Measurements from ENCODE around the gene FGGY. TPM values are rescaled to one million over a fixed set of nuclear protein-coding genes. Genes with fewer than 3 reads are reported as not detected.

The FGGY gene
- total RNA-seq, 1 experiment from 2014 or later: 6.4 TPM

DNA sequence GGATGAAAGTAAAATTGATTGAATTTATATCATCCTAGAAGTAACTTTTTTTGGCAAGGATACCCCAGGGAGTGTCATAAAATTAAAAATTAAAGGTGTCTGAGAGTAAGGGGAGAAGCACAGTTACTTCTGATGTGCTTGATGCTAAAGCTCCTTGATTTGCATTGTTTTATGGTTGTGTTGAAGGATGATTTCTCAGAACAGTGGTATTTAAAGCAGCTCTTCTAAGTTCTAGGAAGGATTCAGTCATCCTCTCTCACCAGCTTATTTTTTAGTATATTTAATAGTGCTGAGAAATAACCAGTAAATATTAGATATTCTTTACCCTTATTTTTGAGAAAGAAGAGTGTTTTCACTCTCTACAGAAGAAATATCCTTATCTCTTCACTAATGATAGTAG, 93.0 kb downstream of the FGGY start:
- Mint-ChIP-seq H3K27ac (ENCODE audit: unreplicated experiment) (no peak overlapping the region), H3K9me3 (ENCODE audit: unreplicated experiment) (no peaks in the 10 kb centered on the region), H3K36me3 (ENCODE audit: insufficient read depth, unreplicated experiment) (no peaks in the 10 kb centered on the region), H3K4me3 (ENCODE audit: unreplicated experiment) (no peak overlapping the region), H3K4me1 (ENCODE audit: low read depth, unreplicated experiment) (no peaks in the 10 kb centered on the region), H3K27me3 (ENCODE audit: insufficient read depth, unreplicated experiment) (no peaks in the 10 kb centered on the region)
- no peak for DNase-seq
- Histone ChIP-seq H3K36me3 (ENCODE audit: control insufficient read depth, insufficient read depth, low read length) (no peaks in the 10 kb centered on the region), H3K4me3 (ENCODE audit: low read depth, low read length) (no peak overlapping the region), H3K9me3 (no peaks in the 10 kb centered on the region), H3K4me1 (no peaks in the 10 kb centered on the region), H3K27me3 (replicated peaks; ENCODE audit: control insufficient read depth, insufficient read depth, low read length) (no peaks in the 10 kb centered on the region)
- intact Hi-C loops (cut with micrococcal nuclease; ENCODE audit: unreplicated experiment): no loop called here
- no TSS peak for BruUV-seq (replicated peaks)
- ChIA-PET POLR2A (no interaction called here), CTCF (no interaction called here)
- TF ChIP-seq, protein P1, sequence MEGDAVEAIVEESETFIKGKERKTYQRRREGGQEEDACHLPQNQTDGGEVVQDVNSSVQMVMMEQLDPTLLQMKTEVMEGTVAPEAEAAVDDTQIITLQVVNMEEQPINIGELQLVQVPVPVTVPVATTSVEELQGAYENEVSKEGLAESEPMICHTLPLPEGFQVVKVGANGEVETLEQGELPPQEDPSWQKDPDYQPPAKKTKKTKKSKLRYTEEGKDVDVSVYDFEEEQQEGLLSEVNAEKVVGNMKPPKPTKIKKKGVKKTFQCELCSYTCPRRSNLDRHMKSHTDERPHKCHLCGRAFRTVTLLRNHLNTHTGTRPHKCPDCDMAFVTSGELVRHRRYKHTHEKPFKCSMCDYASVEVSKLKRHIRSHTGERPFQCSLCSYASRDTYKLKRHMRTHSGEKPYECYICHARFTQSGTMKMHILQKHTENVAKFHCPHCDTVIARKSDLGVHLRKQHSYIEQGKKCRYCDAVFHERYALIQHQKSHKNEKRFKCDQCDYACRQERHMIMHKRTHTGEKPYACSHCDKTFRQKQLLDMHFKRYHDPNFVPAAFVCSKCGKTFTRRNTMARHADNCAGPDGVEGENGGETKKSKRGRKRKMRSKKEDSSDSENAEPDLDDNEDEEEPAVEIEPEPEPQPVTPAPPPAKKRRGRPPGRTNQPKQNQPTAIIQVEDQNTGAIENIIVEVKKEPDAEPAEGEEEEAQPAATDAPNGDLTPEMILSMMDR (IDR thresholded peaks at IDR 0.05; ENCODE audit: insufficient read depth in 1 of 2, low read depth in 1 of 2, low read length in 1 of 2, severe bottlenecking in 1 of 2, unreplicated experiment in 1 of 2): no peak

DNA sequence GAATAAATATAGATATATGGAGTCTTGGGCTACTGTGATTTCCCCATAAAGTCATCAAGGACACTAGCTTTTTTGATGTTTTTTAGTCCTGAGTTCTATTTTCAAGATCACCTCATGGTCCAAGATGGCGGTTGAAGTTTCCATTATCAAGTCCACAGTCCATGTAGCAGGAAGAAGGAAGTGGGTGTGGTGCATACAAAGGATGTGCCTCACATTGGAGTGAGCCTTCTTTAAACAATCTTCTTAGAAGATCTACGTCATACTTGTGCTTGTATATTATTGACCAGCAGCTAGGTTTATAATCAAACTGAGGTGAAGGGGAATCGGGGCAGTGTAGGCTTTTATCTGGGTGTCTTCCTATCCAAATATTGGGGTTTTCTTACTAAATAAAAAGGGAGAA, 93.4 kb downstream of the FGGY start:
- intact Hi-C loops (cut with micrococcal nuclease; ENCODE audit: unreplicated experiment): no loop called here
- no peak overlapping the region for H3K4me3 ChIP-seq (ENCODE audit: low read depth, low read length)
- Mint-ChIP-seq H3K27ac (ENCODE audit: unreplicated experiment) (no peak overlapping the region), H3K4me3 (ENCODE audit: unreplicated experiment) (no peak overlapping the region), H3K9me3 (ENCODE audit: unreplicated experiment) (no peaks in the 10 kb centered on the region), H3K36me3 (ENCODE audit: insufficient read depth, unreplicated experiment) (no peaks in the 10 kb centered on the region), H3K4me1 (ENCODE audit: low read depth, unreplicated experiment) (no peaks in the 10 kb centered on the region), H3K27me3 (ENCODE audit: insufficient read depth, unreplicated experiment) (no peaks in the 10 kb centered on the region)
- no peaks in the 10 kb centered on the region for H3K4me1 ChIP-seq
- DNase-seq: no peak
- BruUV-seq (replicated peaks): no TSS peak
- TF ChIP-seq, protein P1 (IDR thresholded peaks at IDR 0.05; ENCODE audit: insufficient read depth in 1 of 2, low read depth in 1 of 2, low read length in 1 of 2, severe bottlenecking in 1 of 2, unreplicated experiment in 1 of 2): no peak
- H3K27me3 ChIP-seq (replicated peaks; ENCODE audit: control insufficient read depth, insufficient read depth, low read length): no peaks in the 10 kb centered on the region
- ChIA-PET CTCF (no interaction called here), POLR2A (no interaction called here)
- H3K36me3 ChIP-seq (ENCODE audit: control insufficient read depth, insufficient read depth, low read length): no peaks in the 10 kb centered on the region
- H3K9me3 ChIP-seq: no peaks in the 10 kb centered on the region

DNA sequence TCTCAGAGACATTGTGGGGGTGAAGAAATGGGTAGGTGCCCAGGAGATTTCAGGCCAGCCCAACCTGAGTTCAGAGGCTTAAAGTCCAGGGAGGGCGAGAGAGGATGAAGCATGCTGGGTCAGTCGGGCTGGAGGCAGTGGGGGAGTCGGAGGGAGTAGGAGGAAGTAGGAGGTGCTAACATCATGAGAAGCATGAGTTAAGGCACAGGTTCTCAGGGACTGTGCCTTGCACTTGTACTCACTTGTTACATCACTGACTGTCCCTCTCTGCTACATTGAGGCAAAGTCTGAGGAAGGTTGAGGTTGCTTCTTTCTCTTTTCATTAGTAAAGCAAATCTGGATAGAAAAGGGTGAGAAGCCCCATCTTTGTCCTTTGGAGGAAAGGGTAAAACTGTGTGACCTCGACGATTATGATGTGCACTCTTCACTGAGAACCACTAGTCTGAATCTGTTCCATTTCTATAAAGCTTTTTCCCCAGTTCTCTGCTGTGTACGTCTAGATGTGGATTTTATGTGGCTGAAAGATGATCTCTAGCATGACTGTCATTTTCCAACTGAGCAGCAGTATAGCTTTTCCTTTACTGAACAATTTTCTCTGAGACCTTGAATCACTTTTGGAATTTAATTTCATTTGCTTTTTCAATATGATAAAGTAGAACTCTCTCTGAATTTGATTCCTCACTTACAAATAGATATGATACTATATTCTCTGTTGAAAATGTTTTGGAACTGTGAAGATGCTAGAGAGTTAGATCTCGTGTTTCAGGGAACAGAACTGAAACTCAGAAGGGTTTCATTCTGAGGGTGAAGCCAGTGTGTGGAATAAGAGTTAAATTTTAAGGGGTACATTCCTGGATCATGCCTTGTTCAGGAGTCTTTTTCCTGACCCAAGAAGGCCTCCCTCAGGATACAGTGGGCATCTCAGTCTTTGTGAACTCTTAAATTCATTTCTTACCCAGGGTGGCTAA, 94.6 kb downstream of the FGGY start:
- H3K27me3 Mint-ChIP-seq (ENCODE audit: insufficient read depth, unreplicated experiment): no peaks in the 10 kb centered on the region
- no peak overlapping the region for H3K27ac Mint-ChIP-seq (ENCODE audit: unreplicated experiment)
- DNase-seq: no peak
- BruUV-seq (replicated peaks): no TSS peak
- TF ChIP-seq, protein P1 (IDR thresholded peaks at IDR 0.05; ENCODE audit: insufficient read depth in 1 of 2, low read depth in 1 of 2, low read length in 1 of 2, severe bottlenecking in 1 of 2, unreplicated experiment in 1 of 2): no peak
- no peaks in the 10 kb centered on the region for H3K9me3 Mint-ChIP-seq (ENCODE audit: unreplicated experiment)
- intact Hi-C loops (cut with micrococcal nuclease; ENCODE audit: unreplicated experiment): no loop called here
- H3K36me3 Mint-ChIP-seq (ENCODE audit: insufficient read depth, unreplicated experiment): no peaks in the 10 kb centered on the region
- H3K9me3 ChIP-seq: no peaks in the 10 kb centered on the region
- H3K4me3 ChIP-seq (ENCODE audit: low read depth, low read length): no peak overlapping the region
- ChIA-PET POLR2A (no interaction called here), CTCF (no interaction called here)
- no peaks in the 10 kb centered on the region for H3K4me1 ChIP-seq
- no peak overlapping the region for H3K4me3 Mint-ChIP-seq (ENCODE audit: unreplicated experiment)
- H3K4me1 Mint-ChIP-seq (ENCODE audit: low read depth, unreplicated experiment): no peaks in the 10 kb centered on the region
- H3K27me3 ChIP-seq (replicated peaks; ENCODE audit: control insufficient read depth, insufficient read depth, low read length): no peaks in the 10 kb centered on the region
- no peaks in the 10 kb centered on the region for H3K36me3 ChIP-seq (ENCODE audit: control insufficient read depth, insufficient read depth, low read length)

All from Caco-2 (cell line).